Tibial nerve (tissue), 4 donors: ENCODE measurements around the gene UBA1. TPM values are rescaled to one million over a fixed set of nuclear protein-coding genes. Genes with fewer than 3 reads are reported as not detected.
"Not testable (repeated sequence)": the region's sequence is repeated elsewhere in the genome, so short reads cannot be mapped to it uniquely, and the experiment has no call there.

Experiments
- DNase-seq, 2 donors: peaks; one replicate each; pipeline ENCODE4 v3.0.0-alpha.2; 2019; ENCODE audit warnings: low spot score in 2 of 2
- H3K27ac ChIP-seq, 4 donors: fragments of 200-600 bp; sonication (generic) in 3 of 4; one replicate each; pipeline ENCODE4 v1.5.1; 2017 to 2019; ENCODE audit warnings: mild to moderate bottlenecking in 1 of 4
- H3K27me3 ChIP-seq, 2 donors: fragments of 200-600 bp; sonication (generic) in 1 of 2; one replicate each; pipeline versions ENCODE4 v1.5.1 to v1.6.0; 2017 to 2019
- H3K36me3 ChIP-seq, 3 donors: fragments of 200-600 bp; sonication (generic); one replicate each; pipeline ENCODE4 v1.5.1; 2018 to 2019
- H3K4me1 ChIP-seq, 4 donors: fragments of 200-600 bp; sonication (generic) in 3 of 4; one replicate each; pipeline ENCODE4 v1.5.1; 2017 to 2019
- H3K4me3 ChIP-seq, 4 donors: fragments of 200-600 bp; sonication (generic) in 3 of 4; one replicate each; pipeline ENCODE4 v1.5.1; 2017 to 2019; ENCODE audit warnings: mild to moderate bottlenecking in 1 of 4, moderate library complexity in 1 of 4
- H3K9me3 ChIP-seq, 4 donors: fragments of 200-600 bp; sonication (generic) in 3 of 4; one replicate each; pipeline ENCODE4 v1.5.1; 2017 to 2019
- CTCF ChIP-seq, 5 experiments: fragments of 200-600 bp in 3 of 5; fragments of 450-650 bp in 2 of 5; sonication (generic) in 3 of 5; IDR thresholded peaks; one replicate each; pipeline ENCODE4 v1.5.1; 2016 to 2019; ENCODE audit warnings: antibody characterized with exemption in 5 of 5, mild to moderate bottlenecking in 3 of 5, moderate library complexity in 2 of 5
- EP300 ChIP-seq, 2 donors: sonication (generic); formaldehyde crosslinking; IDR thresholded peaks; one replicate each; pipeline ENCODE4 v1.6.1; 2017; ENCODE audit warnings: antibody characterized with exemption in 2 of 2, mild to moderate bottlenecking in 1 of 2
- POLR2A ChIP-seq, 2 donors: fragments of 450-650 bp; IDR thresholded peaks; one replicate each; pipeline ENCODE4 v1.6.1; 2017; ENCODE audit warnings: antibody characterized with exemption in 2 of 2, mild to moderate bottlenecking in 2 of 2, moderate library complexity in 2 of 2
- WGBS, 2 donors: methylation state at CpG; one replicate each; pipeline ENCODE4 v1.1.5; 2018; 5-methylcytosine and 5-hydroxymethylcytosine counted together
- total RNA-seq, 4 donors: library from RNA; depleted of rRNA; stranded (reverse); fragments of >200 nt; gene quantifications; one replicate each; pipeline ENCODE4 v1.1.0, GENCODE V29; 2016

Gene UBA1
- total RNA-seq, 4 donors from 2014 or later, result 124 to 168 (median 144) TPM

GRCh38 chrX:47250017-47250347 lies 56.4 kb downstream of the UBA1 start:
- peaks cover 0 to 3% of the 10 kb centered on the region in 2 donors for H3K27me3 ChIP-seq
- no peak for DNase-seq
- H3K9me3 ChIP-seq, result no peaks in the 10 kb centered on the region
- TF ChIP-seq CTCF (IDR thresholded peaks at IDR 0.05), result no peak
- no peak for TF ChIP-seq EP300 (IDR thresholded peaks at IDR 0.05)
- TF ChIP-seq POLR2A (IDR thresholded peaks at IDR 0.05), result no peak
- H3K4me3 ChIP-seq, result no peak overlapping the region
- H3K36me3 ChIP-seq, result peaks cover 0 to 24% (median 0%) of the 10 kb centered on the region in 3 donors
- no peaks in the 10 kb centered on the region for H3K4me1 ChIP-seq
- 82 to 86% methylated on average over 6 of the region's 6 CpGs for WGBS, 2 donors
- no peak overlapping the region for H3K27ac ChIP-seq

- WGBS, 2 donors, result 86 to 92% methylated on average over 12 of the region's 12 CpGs
These were observed 64.0 kb downstream of the UBA1 start for GRCh38 chrX:47257620-47258019.

More at GRCh38 chrX:47257620-47258019, 64.0 kb downstream of the UBA1 start:
- H3K9me3 ChIP-seq, H3K36me3 ChIP-seq, H3K27me3 ChIP-seq, H3K4me1 ChIP-seq, H3K4me3 ChIP-seq, DNase-seq, H3K27ac ChIP-seq: not testable (repeated sequence)

Other genes with a start within 250 kb of the UBA1 start
- 1 to 10 TPM in 1 of 4 donors, under 1 TPM in 2, not detected in 1; 0.60 to 2.5 (median 0.87) TPM for gene RGN, start 115.4 kb upstream of the UBA1 start, total RNA-seq
- gene NDUFB11, start 49.1 kb upstream of the UBA1 start, total RNA-seq, result 10 to 100 TPM; 45.4 to 78.1 (median 60.5) TPM
- 10 to 100 TPM; 27.3 to 46.2 (median 33.7) TPM for gene RBM10, start 48.6 kb upstream of the UBA1 start, total RNA-seq
- 10 to 100 TPM; 64.9 to 94.2 (median 84.5) TPM for gene CDK16, start 24.9 kb downstream of the UBA1 start, total RNA-seq
- 10 to 100 TPM; 54.6 to 85.8 (median 63.9) TPM for gene USP11, start 39.2 kb downstream of the UBA1 start, total RNA-seq
- 1 to 10 TPM in 1 of 4 donors, under 1 TPM in 3; 0.60 to 1.3 (median 0.72) TPM for gene ZNF157, start 176.7 kb downstream of the UBA1 start, total RNA-seq